Ishikawa (cell line): ENCODE results near the gene CSF2.

Experiments used
- CEBPB ChIP-seq: IDR thresholded peaks from 2 replicates; pipeline ENCODE4 v1.6.1; 2012
- CREB1 ChIP-seq: IDR thresholded peaks from 2 replicates; pipeline ENCODE4 v1.6.1; 2012; ENCODE audit warnings: low read depth
- EGR1 ChIP-seq: IDR thresholded peaks from 2 replicates; pipeline ENCODE4 v1.6.1; 2012
- EP300 ChIP-seq: IDR thresholded peaks from 2 replicates; pipeline ENCODE4 v1.6.1; 2012; ENCODE audit warnings: borderline replicate concordance
- FOXM1 ChIP-seq: IDR thresholded peaks from 2 replicates; pipeline ENCODE4 v1.6.1; 2012; ENCODE audit warnings: low read depth, borderline replicate concordance
- MAX ChIP-seq: IDR thresholded peaks from 2 replicates; pipeline ENCODE4 v1.6.1; 2012
- NFIC ChIP-seq: IDR thresholded peaks from 2 replicates; pipeline ENCODE4 v1.6.1; 2012
- RAD21 ChIP-seq: IDR thresholded peaks from 2 replicates; pipeline ENCODE4 v1.6.1; 2012; ENCODE audit warnings: low read depth
- REST ChIP-seq: IDR thresholded peaks from 2 replicates; pipeline ENCODE4 v1.6.1; 2012; ENCODE audit warnings: low read depth, mild to moderate bottlenecking
- TAF1 ChIP-seq: IDR thresholded peaks from 2 replicates; pipeline ENCODE4 v1.6.1; 2012; ENCODE audit warnings: low read depth, mild to moderate bottlenecking
- TCF12 ChIP-seq: IDR thresholded peaks from 2 replicates; pipeline ENCODE4 v1.6.1; 2012; ENCODE audit warnings: low read depth
- TEAD4 ChIP-seq: IDR thresholded peaks from 2 replicates; pipeline ENCODE4 v1.6.1; 2012
- USF1 ChIP-seq: IDR thresholded peaks from 2 replicates; pipeline ENCODE4 v1.6.1; 2012
- YY1 ChIP-seq: IDR thresholded peaks from 2 replicates; pipeline ENCODE4 v1.6.1; 2012; ENCODE audit warnings: low read depth
- ZBTB7A ChIP-seq: IDR thresholded peaks from 2 replicates; pipeline ENCODE4 v1.6.1; 2012; ENCODE audit warnings: low read depth

The CSF2 gene

GRCh38 chr5:132073231-132074013 is at the start of gene CSF2:
Gene CSF2 (plus strand): TSS chr5:132073789. CDS start chr5:132073824, 35 bp downstream.
- TF ChIP-seq ZBTB7A (no peak), TEAD4 (no peak), EP300 (no peak), TAF1 (no peak), EGR1 (no peak), CREB1 (no peak), TCF12 (no peak)

- TF ChIP-seq YY1 (no peak), REST (no peak), RAD21 (no peak), TAF1 (no peak), ZBTB7A (no peak), EGR1 (no peak), EP300 (no peak), MAX (no peak), CEBPB (no peak), NFIC (no peak), USF1 (no peak), TCF12 (no peak), FOXM1 (no peak), CREB1 (no peak), TEAD4 (no peak)
These were observed 49.5 kb upstream of the CSF2 start for GRCh38 chr5:132024117-132024435.

- TF ChIP-seq CREB1 (no peak), REST (peak; percentile 84)
These were observed 48.7 kb upstream of the CSF2 start for GRCh38 chr5:132024789-132025402.

GRCh38 chr5:132025403-132025971 is 48.1 kb upstream of the CSF2 start:
- TF ChIP-seq MAX (no peak), NFIC (no peak), YY1 (no peak), RAD21 (no peak), REST (no peak), TAF1 (no peak), TEAD4 (no peak), CEBPB (no peak), EGR1 (no peak), ZBTB7A (no peak), EP300 (no peak), FOXM1 (no peak), USF1 (no peak), CREB1 (no peak), TCF12 (no peak)
